ENCODE results near the gene MON1A. TPM values are rescaled to one million over a fixed set of nuclear protein-coding genes. Genes with fewer than 3 reads are reported as not detected.

The MON1A gene
- total RNA-seq, 1 experiment from 2014 or later: 9.0 TPM

DNA sequence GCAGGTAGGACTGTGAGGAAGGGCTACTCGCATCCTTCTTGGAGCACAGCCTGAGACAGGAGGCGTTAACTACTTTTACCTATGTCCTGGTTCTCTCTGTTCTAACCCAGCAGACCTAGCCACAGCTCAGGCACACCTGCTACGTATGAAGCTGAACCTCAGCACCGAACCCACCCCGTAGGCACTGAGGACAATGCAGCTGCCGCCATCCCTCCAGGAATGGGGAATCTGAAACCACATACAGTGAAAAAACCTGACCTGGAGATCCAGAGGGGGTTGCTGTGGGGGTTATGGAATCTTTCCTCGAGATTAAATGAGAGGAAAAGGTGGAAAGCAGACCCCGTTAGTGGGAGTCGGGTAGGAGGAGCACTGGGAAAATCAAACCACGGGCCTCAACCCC lies 40.3 kb downstream of the MON1A start:
- RAD21 ChIA-PET (ENCODE audit: low non-redundant PET in 1 of 2, low total read pairs in 2 of 2, uncharacterized antibody in 2 of 2, unreplicated experiment in 2 of 2): no interaction called here
- intact Hi-C loops (cut with micrococcal nuclease): no loop called here
- BruUV-seq (replicated peaks): no TSS peak
- Histone ChIP-seq H3K36me3 (ENCODE audit: control insufficient read depth in 1 of 2, insufficient read depth in 2 of 2, low read length in 2 of 2) (peaks cover 12 to 32% of the 10 kb centered on the region in 2 experiments), H3K4me2 (ENCODE audit: low read length) (no peak overlapping the region), H3K4me1 (ENCODE audit: control insufficient read depth in 1 of 2, insufficient read depth in 2 of 2, low read length in 2 of 2) (peaks cover 0 to 2% of the 10 kb centered on the region in 2 experiments; a peak in 1 of 4 replicates), H3K9me3 (ENCODE audit: control insufficient read depth in 1 of 2, insufficient read depth in 1 of 2, low read depth in 1 of 2, low read length in 2 of 2) (no peaks in the 10 kb centered on the region), H3K27ac (ENCODE audit: low read depth, low read length) (no peak overlapping the region), H3K79me2 (ENCODE audit: insufficient read depth, low read length) (no peaks in the 10 kb centered on the region), H3K9me2 (ENCODE audit: insufficient read depth) (no peaks in the 10 kb centered on the region), H2AFZ (ENCODE audit: low read depth, low read length, poor library complexity, severe bottlenecking) (no peak overlapping the region), H3K27me3 (ENCODE audit: insufficient read depth, low read length) (no peaks in the 10 kb centered on the region), H3K4me3 (replicated peaks in 1 of 2; ENCODE audit: low read depth in 1 of 2, low read length in 2 of 2) (no peak overlapping the region), H4K20me1 (ENCODE audit: insufficient read depth) (no peaks in the 10 kb centered on the region), H3K9ac (ENCODE audit: low read length) (no peak overlapping the region)
- ATAC-seq: no peak
- TF ChIP-seq JUND (IDR thresholded peaks at IDR 0.05) (no peak), TCF7L2 (IDR thresholded peaks at IDR 0.05; ENCODE audit: borderline replicate concordance, extremely low read depth, insufficient read depth, insufficient read length) (no peak), ZFX (IDR thresholded peaks at IDR 0.05) (no peak), CEBPB (IDR thresholded peaks at IDR 0.05; ENCODE audit: low read depth) (no peak), YY1 (IDR thresholded peaks at IDR 0.05; ENCODE audit: extremely low read depth, insufficient replicate concordance, low read depth, low read length) (no peak), SRF (IDR thresholded peaks at IDR 0.05; ENCODE audit: low read depth) (no peak), MAX (IDR thresholded peaks at IDR 0.05) (no peak), REST (IDR thresholded peaks at IDR 0.05; ENCODE audit: low read depth) (no peak), EZH2phosphoT487 (IDR thresholded peaks at IDR 0.05; ENCODE audit: borderline replicate concordance) (no peak), RAD21 (IDR thresholded peaks at IDR 0.05; ENCODE audit: low read depth) (no peak), SIN3A (IDR thresholded peaks at IDR 0.05; ENCODE audit: low read depth) (no peak), CBX3 (IDR thresholded peaks at IDR 0.05; ENCODE audit: low read depth) (no peak), EGR1 (IDR thresholded peaks at IDR 0.05; ENCODE audit: low read depth) (no peak), EZH2 (IDR thresholded peaks at IDR 0.05) (no peak), POLR2A (IDR thresholded peaks at IDR 0.05; ENCODE audit: borderline replicate concordance, extremely low read depth, insufficient read depth, insufficient read length) (no peak), ATF3 (IDR thresholded peaks at IDR 0.05) (no peak), ZNF274 (IDR thresholded peaks at IDR 0.05; ENCODE audit: low read depth, low read length) (no peak), POLR2AphosphoS5 (IDR thresholded peaks at IDR 0.05; ENCODE audit: low read depth, low read length) (no peak)
- TF ChIP-seq, protein P1, sequence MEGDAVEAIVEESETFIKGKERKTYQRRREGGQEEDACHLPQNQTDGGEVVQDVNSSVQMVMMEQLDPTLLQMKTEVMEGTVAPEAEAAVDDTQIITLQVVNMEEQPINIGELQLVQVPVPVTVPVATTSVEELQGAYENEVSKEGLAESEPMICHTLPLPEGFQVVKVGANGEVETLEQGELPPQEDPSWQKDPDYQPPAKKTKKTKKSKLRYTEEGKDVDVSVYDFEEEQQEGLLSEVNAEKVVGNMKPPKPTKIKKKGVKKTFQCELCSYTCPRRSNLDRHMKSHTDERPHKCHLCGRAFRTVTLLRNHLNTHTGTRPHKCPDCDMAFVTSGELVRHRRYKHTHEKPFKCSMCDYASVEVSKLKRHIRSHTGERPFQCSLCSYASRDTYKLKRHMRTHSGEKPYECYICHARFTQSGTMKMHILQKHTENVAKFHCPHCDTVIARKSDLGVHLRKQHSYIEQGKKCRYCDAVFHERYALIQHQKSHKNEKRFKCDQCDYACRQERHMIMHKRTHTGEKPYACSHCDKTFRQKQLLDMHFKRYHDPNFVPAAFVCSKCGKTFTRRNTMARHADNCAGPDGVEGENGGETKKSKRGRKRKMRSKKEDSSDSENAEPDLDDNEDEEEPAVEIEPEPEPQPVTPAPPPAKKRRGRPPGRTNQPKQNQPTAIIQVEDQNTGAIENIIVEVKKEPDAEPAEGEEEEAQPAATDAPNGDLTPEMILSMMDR (IDR thresholded peaks at IDR 0.05 in 2 of 3, conservative IDR thresholded peaks at IDR 0.05 in 1 of 3; ENCODE audit: borderline replicate concordance in 1 of 3, insufficient read depth in 1 of 3, low read depth in 2 of 3, low read length in 2 of 3): no peak
- POLR2A ChIA-PET: interaction anchor here (1.3 kb wide), 1 partner anchor 11 kb away, joined by 3 read pairs; no protein-coding TSS in a partner anchor
- no peak for DNase-seq (ENCODE audit: low read depth, low spot score)
- CTCF ChIA-PET: no interaction called here
